Uterus (tissue), 2 donors: ENCODE results near the gene EIF3I.

Source experiments
- CTCF ChIP-seq, 4 experiments: fragments of 200-600 bp in 2 of 4; fragments of 450-650 bp in 2 of 4; sonication (generic) in 2 of 4; IDR thresholded peaks; one replicate each; pipeline ENCODE4 v1.5.1; 2016 to 2019; ENCODE audit warnings: antibody characterized with exemption in 4 of 4, mild to moderate bottlenecking in 2 of 4, moderate library complexity in 1 of 4
- POLR2A ChIP-seq, 2 donors: fragments of 450-650 bp; IDR thresholded peaks; one replicate each; pipeline ENCODE4 v1.6.1; 2016; ENCODE audit warnings: antibody characterized with exemption in 2 of 2, mild to moderate bottlenecking in 1 of 2, moderate library complexity in 1 of 2

- TF ChIP-seq CTCF (IDR thresholded peaks at IDR 0.05) (no peak), POLR2A (IDR thresholded peaks at IDR 0.05) (no peak)
These were observed 19.0 kb downstream of the EIF3I start for GRCh38 chr1:32241001-32241763.
